Activated T-cell treated with anti-CD3 and anti-CD28 coated beads, Interleukin-2, amount 50 U/mL, for 4 hours (primary cell): ENCODE data around the gene ZNF516. TPM values are rescaled to one million over a fixed set of nuclear protein-coding genes. Genes with fewer than 3 reads are reported as not detected.
A peak's percentile ranks its signal among the peaks of the same experiment; 100 is the strongest.

Experiments used
- ATAC-seq, 2 donors: fragments of 200-7000 bp; cut with Tn5 transposase; one replicate each; pipeline ENCODE4 v1.10.0; 2021
- DNase-seq: peaks from one replicate; pipeline ENCODE4 v3.0.0-alpha.2; 2020
- H3K27me3 Mint-ChIP-seq: one replicate; pipeline ENCODE4 v1.8.0; 2021; ENCODE audit warnings: low read depth, mixed read lengths
- H3K36me3 Mint-ChIP-seq: one replicate; pipeline ENCODE4 v1.8.0; 2022; ENCODE audit warnings: mixed read lengths; ENCODE audit not compliant: insufficient read depth
- H3K4me1 Mint-ChIP-seq: one replicate; pipeline ENCODE4 v1.8.0; 2021; ENCODE audit warnings: low read depth, mixed read lengths
- H3K4me3 Mint-ChIP-seq: one replicate; pipeline ENCODE4 v1.8.0; 2021; ENCODE audit warnings: mild to moderate bottlenecking, moderate library complexity, mixed read lengths
- H3K9me3 Mint-ChIP-seq: one replicate; pipeline ENCODE4 v1.8.0; 2021; ENCODE audit warnings: mixed read lengths
- total RNA-seq, 3 donors: library from RNA; stranded (reverse); gene quantifications; one replicate each; pipeline ENCODE4 v1.2.1, GENCODE V29; 2021

ZNF516 gene
- total RNA-seq, 3 donors from 2014 or later, result 3.0 to 4.3 (median 4.0) TPM

- H3K36me3 Mint-ChIP-seq, result peaks cover 3% of the 10 kb centered on the region
- ATAC-seq, result no peak
- peaks cover 17% of the 10 kb centered on the region for H3K4me1 Mint-ChIP-seq
- no peaks in the 10 kb centered on the region for H3K9me3 Mint-ChIP-seq
- peaks cover 2% of the 10 kb centered on the region for H3K27me3 Mint-ChIP-seq
- no peak for DNase-seq
- no peak overlapping the region for H3K4me3 Mint-ChIP-seq
These were observed 93.5 kb downstream of the ZNF516 start for GRCh38 chr18:76401498-76401897.

- H3K4me3 Mint-ChIP-seq, result no peak overlapping the region
- peaks cover 19% of the 10 kb centered on the region for H3K4me1 Mint-ChIP-seq
- DNase-seq, result no peak
- no peaks in the 10 kb centered on the region for H3K9me3 Mint-ChIP-seq
- peaks cover 6% of the 10 kb centered on the region for H3K36me3 Mint-ChIP-seq
- ATAC-seq, result no peak
- peaks cover 2% of the 10 kb centered on the region for H3K27me3 Mint-ChIP-seq
These were observed 95.2 kb downstream of the ZNF516 start for GRCh38 chr18:76399613-76400391.

DNA sequence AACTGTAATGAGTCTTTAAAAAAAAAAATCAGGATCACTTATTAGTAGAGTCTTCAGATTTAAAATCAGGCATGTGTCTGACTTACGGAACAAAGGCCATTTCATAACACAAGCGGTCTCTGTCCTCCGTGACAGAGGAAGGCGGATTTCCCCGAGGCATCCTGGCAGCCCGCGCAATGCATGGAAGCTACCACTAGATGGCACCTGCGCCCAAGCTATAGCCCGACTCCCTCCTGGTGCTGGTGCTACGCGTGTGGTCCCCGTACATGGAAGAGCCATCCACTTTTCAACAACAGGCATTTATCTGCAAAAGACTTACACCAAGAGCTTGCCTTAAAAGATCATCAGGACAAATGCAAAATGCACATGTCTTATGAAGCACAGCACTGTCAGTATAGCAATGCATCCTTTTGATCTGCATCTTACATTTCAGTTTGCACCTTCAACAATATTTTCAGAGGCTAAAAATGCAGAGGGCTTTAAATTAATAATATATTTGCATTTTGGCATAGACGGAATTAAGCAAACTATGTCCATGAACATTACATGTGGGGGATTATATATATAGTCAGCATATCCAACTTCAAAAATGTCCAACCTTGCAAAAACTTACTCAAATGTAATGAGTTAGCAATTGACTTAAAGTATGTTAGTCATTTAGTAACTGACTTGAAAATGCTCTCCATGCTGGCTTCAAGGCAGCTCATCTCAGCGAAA is 96.0 kb downstream of the ZNF516 start:
- ATAC-seq, result peak; percentile 89 to 90
- Mint-ChIP-seq H3K4me3 (no peak overlapping the region), H3K36me3 (peaks cover 6% of the 10 kb centered on the region), H3K4me1 (peaks cover 17% of the 10 kb centered on the region), H3K9me3 (no peaks in the 10 kb centered on the region), H3K27me3 (peaks cover 2% of the 10 kb centered on the region)
- peak; percentile 77 for DNase-seq

GRCh38 chr18:76398295-76398694 is 96.7 kb downstream of the ZNF516 start:
- Mint-ChIP-seq H3K9me3 (no peaks in the 10 kb centered on the region), H3K4me1 (peaks cover 17% of the 10 kb centered on the region), H3K27me3 (peaks cover 2% of the 10 kb centered on the region), H3K36me3 (peaks cover 6% of the 10 kb centered on the region), H3K4me3 (no peak overlapping the region)
- no peak for ATAC-seq
- DNase-seq, result no peak

- H3K27me3 Mint-ChIP-seq, result peaks cover 2% of the 10 kb centered on the region
- H3K4me1 Mint-ChIP-seq, result peaks cover 13% of the 10 kb centered on the region
- ATAC-seq, result no peak
- H3K36me3 Mint-ChIP-seq, result peaks cover 3% of the 10 kb centered on the region
- no peaks in the 10 kb centered on the region for H3K9me3 Mint-ChIP-seq
- H3K4me3 Mint-ChIP-seq, result no peak overlapping the region
- no peak for DNase-seq
These were observed 97.4 kb downstream of the ZNF516 start for GRCh38 chr18:76397631-76398030.

DNA sequence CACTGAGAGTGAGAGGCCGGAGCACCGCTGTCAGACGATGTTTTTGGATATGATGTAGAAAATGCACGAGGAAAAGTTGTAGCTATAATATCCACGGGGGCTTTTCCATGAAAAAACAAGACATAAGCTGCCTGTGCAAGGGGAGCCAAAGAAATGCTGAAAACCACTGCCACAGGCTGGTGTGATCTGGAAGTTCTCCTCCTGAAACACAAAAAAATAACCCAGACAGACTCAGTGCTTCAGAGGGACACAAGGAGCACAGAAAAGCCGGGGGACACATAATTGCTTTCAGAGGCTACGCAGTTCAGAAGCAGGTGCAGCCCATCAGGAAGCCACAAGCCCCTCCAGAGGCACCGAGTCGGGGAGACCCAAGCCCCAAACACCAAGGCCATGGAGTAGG is 98.2 kb downstream of the ZNF516 start:
- DNase-seq (no peak), ATAC-seq (no peak)
- Mint-ChIP-seq H3K9me3 (no peaks in the 10 kb centered on the region), H3K4me3 (no peak overlapping the region), H3K36me3 (peaks cover 3% of the 10 kb centered on the region), H3K27me3 (peaks cover 2% of the 10 kb centered on the region), H3K4me1 (peaks cover 13% of the 10 kb centered on the region)

DNA sequence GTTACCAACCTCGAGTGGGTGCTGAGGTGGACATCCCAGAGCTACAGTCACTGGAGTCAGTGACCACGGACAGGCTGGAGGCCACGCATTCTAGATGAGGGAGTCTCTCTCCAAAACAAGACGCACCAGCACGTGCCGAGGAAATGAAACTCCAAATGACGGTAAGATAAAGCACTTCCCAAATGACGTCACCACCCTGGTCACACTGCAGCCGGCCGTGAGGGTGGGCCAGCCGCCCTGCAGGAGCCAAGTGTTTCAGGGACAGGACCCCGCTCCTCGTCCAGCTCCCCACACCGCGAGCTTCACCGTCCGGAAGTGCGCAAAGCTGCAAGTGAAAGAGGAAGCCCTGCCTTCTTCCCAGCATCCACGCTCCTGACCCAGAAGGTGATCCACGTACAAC is 99.4 kb downstream of the ZNF516 start:
- no peak overlapping the region for H3K4me3 Mint-ChIP-seq
- H3K36me3 Mint-ChIP-seq, result peaks cover 3% of the 10 kb centered on the region
- H3K4me1 Mint-ChIP-seq, result peaks cover 23% of the 10 kb centered on the region
- ATAC-seq (no peak), DNase-seq (no peak)
- peaks cover 2% of the 10 kb centered on the region for H3K27me3 Mint-ChIP-seq
- H3K9me3 Mint-ChIP-seq, result no peaks in the 10 kb centered on the region

- Mint-ChIP-seq H3K27me3 (peaks cover 2% of the 10 kb centered on the region), H3K9me3 (no peaks in the 10 kb centered on the region), H3K4me1 (peaks cover 26% of the 10 kb centered on the region), H3K4me3 (no peak overlapping the region), H3K36me3 (peaks cover 3% of the 10 kb centered on the region)
- ATAC-seq (no peak), DNase-seq (no peak)
These were observed 100.1 kb downstream of the ZNF516 start for GRCh38 chr18:76394780-76395476.

DNA sequence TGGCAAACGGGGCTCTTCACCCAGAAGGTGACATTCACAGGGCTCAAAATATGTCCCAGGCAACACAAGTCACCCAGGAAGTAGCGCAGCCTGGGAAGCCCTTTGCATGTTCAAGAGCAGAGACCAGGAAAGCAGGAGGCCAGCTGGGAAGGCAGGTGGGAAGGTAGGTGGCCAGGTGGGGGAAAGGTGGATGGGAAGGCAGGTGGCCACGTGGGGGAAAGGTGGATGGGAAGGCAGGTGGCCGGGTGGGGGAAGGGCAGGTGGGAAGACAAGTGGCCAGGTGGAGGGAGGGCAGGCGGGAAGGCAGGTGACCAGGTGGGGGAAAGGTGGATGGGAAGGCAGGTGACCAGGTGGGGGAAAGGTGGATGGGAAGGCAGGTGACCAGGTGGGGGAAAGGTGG is 102.7 kb downstream of the ZNF516 start:
- no peaks in the 10 kb centered on the region for H3K27me3 Mint-ChIP-seq
- no peak overlapping the region for H3K4me3 Mint-ChIP-seq
- peaks cover 32% of the 10 kb centered on the region for H3K4me1 Mint-ChIP-seq
- DNase-seq (no peak), ATAC-seq (no peak)
- no peaks in the 10 kb centered on the region for H3K9me3 Mint-ChIP-seq
- peaks cover 3% of the 10 kb centered on the region for H3K36me3 Mint-ChIP-seq

DNA sequence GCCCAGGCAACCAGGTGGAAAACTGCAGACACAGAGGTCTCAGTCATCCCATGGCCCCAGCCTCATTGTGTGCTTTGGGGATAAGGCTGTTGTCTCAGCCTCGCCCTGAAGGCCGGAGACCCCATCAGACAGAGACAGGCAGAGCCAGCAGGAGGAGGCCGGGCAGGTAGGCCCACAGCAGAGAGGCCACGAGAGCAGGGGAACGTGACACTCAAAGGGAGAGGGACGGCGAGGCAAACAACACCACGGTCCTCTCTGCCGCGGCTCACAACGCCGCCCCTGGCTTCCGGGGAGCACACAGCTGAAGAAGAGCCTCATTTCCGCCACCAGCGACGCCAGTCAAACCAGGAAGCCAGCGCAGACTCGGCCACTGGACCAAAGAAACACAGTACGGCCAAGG is 103.3 kb downstream of the ZNF516 start:
- ATAC-seq (no peak), DNase-seq (no peak)
- H3K27me3 Mint-ChIP-seq, result no peaks in the 10 kb centered on the region
- peaks cover 3% of the 10 kb centered on the region for H3K36me3 Mint-ChIP-seq
- H3K4me3 Mint-ChIP-seq, result no peak overlapping the region
- no peaks in the 10 kb centered on the region for H3K9me3 Mint-ChIP-seq
- H3K4me1 Mint-ChIP-seq, result peaks cover 38% of the 10 kb centered on the region

DNA sequence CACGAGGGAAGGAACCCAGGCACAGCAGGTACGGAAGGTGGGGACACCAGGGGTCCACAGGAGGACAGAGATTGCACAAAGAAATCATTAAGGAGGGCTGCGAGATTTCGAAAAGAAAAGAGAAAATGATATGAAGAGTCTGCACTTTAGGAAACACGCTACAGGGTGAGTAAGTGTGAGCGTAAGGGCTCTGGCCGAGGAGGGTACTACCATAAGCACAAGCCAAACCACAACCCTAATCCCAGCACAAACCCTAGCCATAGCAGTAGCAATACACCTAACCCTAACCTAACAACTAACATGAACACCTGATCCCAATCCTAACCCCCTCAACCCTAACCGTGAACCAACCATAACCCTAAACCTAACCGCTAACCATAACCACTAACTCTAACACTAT is 104.0 kb downstream of the ZNF516 start:
- H3K4me1 Mint-ChIP-seq, result peaks cover 42% of the 10 kb centered on the region
- DNase-seq (no peak), ATAC-seq (no peak)
- H3K4me3 Mint-ChIP-seq, result no peak overlapping the region
- H3K36me3 Mint-ChIP-seq, result no peaks in the 10 kb centered on the region
- no peaks in the 10 kb centered on the region for H3K9me3 Mint-ChIP-seq
- H3K27me3 Mint-ChIP-seq, result no peaks in the 10 kb centered on the region

DNA sequence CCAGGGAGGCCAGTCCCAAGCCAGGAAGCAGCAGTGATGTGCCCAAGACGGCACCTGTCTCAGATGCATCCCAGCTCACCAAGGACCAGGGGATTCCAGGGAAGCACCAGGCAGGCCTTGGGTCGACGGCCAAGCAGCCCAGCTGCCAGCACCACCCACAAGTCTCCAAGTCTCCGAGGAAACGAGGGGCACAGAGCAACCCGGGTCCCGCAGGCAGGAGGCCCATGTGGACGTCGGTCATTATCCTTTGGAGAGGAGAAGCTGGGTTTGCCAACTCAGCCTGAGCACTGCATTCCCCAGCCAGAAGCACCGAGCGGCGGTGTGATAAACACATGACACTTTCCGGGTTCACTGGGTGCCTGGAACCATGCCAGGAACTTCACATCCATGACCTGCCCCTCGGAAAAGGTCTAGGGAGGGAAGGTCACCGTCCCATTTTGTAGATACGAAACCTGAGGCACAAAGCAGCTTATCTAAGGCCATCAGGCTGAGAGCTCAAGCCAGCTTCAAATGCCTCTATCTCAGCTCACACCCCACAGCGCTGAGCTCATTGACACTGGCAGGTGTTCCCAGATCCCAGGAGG is 104.5 kb downstream of the ZNF516 start:
- ATAC-seq, result no peak
- Mint-ChIP-seq H3K4me1 (peaks cover 45% of the 10 kb centered on the region), H3K9me3 (no peaks in the 10 kb centered on the region), H3K27me3 (no peaks in the 10 kb centered on the region), H3K4me3 (no peak overlapping the region), H3K36me3 (no peaks in the 10 kb centered on the region)
- no peak for DNase-seq

- Mint-ChIP-seq H3K27me3 (no peaks in the 10 kb centered on the region), H3K9me3 (no peaks in the 10 kb centered on the region), H3K4me1 (peaks cover 45% of the 10 kb centered on the region), H3K36me3 (no peaks in the 10 kb centered on the region), H3K4me3 (no peak overlapping the region)
- no peak for DNase-seq
- ATAC-seq, result no peak
These were observed 105.3 kb downstream of the ZNF516 start for GRCh38 chr18:76389716-76390115.

- no peak for ATAC-seq
- Mint-ChIP-seq H3K4me3 (no peak overlapping the region), H3K4me1 (peaks cover 45% of the 10 kb centered on the region), H3K36me3 (no peaks in the 10 kb centered on the region), H3K9me3 (no peaks in the 10 kb centered on the region), H3K27me3 (no peaks in the 10 kb centered on the region)
- DNase-seq, result no peak
These were observed 106.1 kb downstream of the ZNF516 start for GRCh38 chr18:76388891-76389423.
